Measurements from ENCODE around the gene SOX10.
"Not testable (repeated sequence)": the region's sequence is repeated elsewhere in the genome, so short reads cannot be mapped to it uniquely, and the experiment has no call there.

Gene SOX10

GRCh38 chr22:37961062-37961461 is 23.3 kb downstream of the SOX10 start:
- no peak for DNase-seq
- no peaks in the 10 kb centered on the region for H3K27me3 ChIP-seq (ENCODE audit: insufficient read depth, low read length, poor library complexity)
- no peak for ATAC-seq (ENCODE audit: insufficient read depth, low read depth)
- TF ChIP-seq EZH2 (IDR thresholded peaks at IDR 0.05; ENCODE audit: borderline replicate concordance, low read depth, low read length, severe bottlenecking) (no peak), CTCF (IDR thresholded peaks at IDR 0.05; ENCODE audit: borderline replicate concordance, extremely low read depth, low read length, poor library complexity, severe bottlenecking) (no peak)
- no peak overlapping the region for H2AFZ ChIP-seq (ENCODE audit: low read depth, low read length)
- H3K79me2 ChIP-seq (ENCODE audit: insufficient read depth, low read length), result no peaks in the 10 kb centered on the region; the same call in 1 of the 2 replicates
- no peak overlapping the region for H3K9ac ChIP-seq (ENCODE audit: low read depth, low read length)
- H3K4me2 ChIP-seq (ENCODE audit: insufficient read depth, low read length), result no peak overlapping the region
- H3K4me3 ChIP-seq (ENCODE audit: low read depth in 1 of 2, low read length in 2 of 2), result no peak overlapping the region
- H3K27ac ChIP-seq (ENCODE audit: low read length), result no peak overlapping the region
- H3K9me3 ChIP-seq (ENCODE audit: insufficient read depth, low read length, severe bottlenecking), result no peaks in the 10 kb centered on the region
- H3K4me1 ChIP-seq (ENCODE audit: insufficient read depth, low read length), result no peaks in the 10 kb centered on the region
- H4K20me1 ChIP-seq (ENCODE audit: insufficient read depth, low read length), result peaks cover 5% of the 10 kb centered on the region
- peaks cover 67% of the 10 kb centered on the region for H3K36me3 ChIP-seq (ENCODE audit: insufficient read depth, low read length)

GRCh38 chr22:37959231-37959825 is 25.0 kb downstream of the SOX10 start:
- no peak overlapping the region for H3K4me3 ChIP-seq (ENCODE audit: low read depth in 1 of 2, low read length in 2 of 2)
- peaks cover 11% of the 10 kb centered on the region for H3K79me2 ChIP-seq (ENCODE audit: insufficient read depth, low read length)
- H3K27ac ChIP-seq (ENCODE audit: low read length), result no peak overlapping the region
- no peak for ATAC-seq (ENCODE audit: insufficient read depth, low read depth)
- H3K27me3 ChIP-seq (ENCODE audit: insufficient read depth, low read length, poor library complexity), result no peaks in the 10 kb centered on the region
- no peaks in the 10 kb centered on the region; the same call in none of the 2 replicates for H4K20me1 ChIP-seq (ENCODE audit: insufficient read depth, low read length)
- no peaks in the 10 kb centered on the region for H3K9me3 ChIP-seq (ENCODE audit: insufficient read depth, low read length, severe bottlenecking)
- no peak overlapping the region for H3K9ac ChIP-seq (ENCODE audit: low read depth, low read length)
- no peak for DNase-seq
- peaks cover 8% of the 10 kb centered on the region for H3K4me1 ChIP-seq (ENCODE audit: insufficient read depth, low read length)
- peaks cover 62% of the 10 kb centered on the region for H3K36me3 ChIP-seq (ENCODE audit: insufficient read depth, low read length)
- TF ChIP-seq CTCF (IDR thresholded peaks at IDR 0.05; ENCODE audit: borderline replicate concordance, extremely low read depth, low read length, poor library complexity, severe bottlenecking), result no peak
- no peak for TF ChIP-seq EZH2 (IDR thresholded peaks at IDR 0.05; ENCODE audit: borderline replicate concordance, low read depth, low read length, severe bottlenecking)
- no peak overlapping the region for H3K4me2 ChIP-seq (ENCODE audit: insufficient read depth, low read length)
- H2AFZ ChIP-seq (ENCODE audit: low read depth, low read length), result no peak overlapping the region

- Histone ChIP-seq H3K79me2 (ENCODE audit: insufficient read depth, low read length) (peaks cover 20% of the 10 kb centered on the region), H3K36me3 (ENCODE audit: insufficient read depth, low read length) (peaks cover 54% of the 10 kb centered on the region), H3K27me3 (ENCODE audit: insufficient read depth, low read length, poor library complexity) (no peaks in the 10 kb centered on the region), H4K20me1 (ENCODE audit: insufficient read depth, low read length) (no peaks in the 10 kb centered on the region; the same call in none of the 2 replicates), H2AFZ (ENCODE audit: low read depth, low read length) (no peak overlapping the region), H3K27ac (ENCODE audit: low read length) (no peak overlapping the region), H3K4me1 (ENCODE audit: insufficient read depth, low read length) (peaks cover 21% of the 10 kb centered on the region), H3K9ac (ENCODE audit: low read depth, low read length) (no peak overlapping the region), H3K9me3 (ENCODE audit: insufficient read depth, low read length, severe bottlenecking) (no peaks in the 10 kb centered on the region), H3K4me2 (ENCODE audit: insufficient read depth, low read length) (no peak overlapping the region), H3K4me3 (ENCODE audit: low read depth in 1 of 2, low read length in 2 of 2) (no peak overlapping the region)
- DNase-seq (no peak), ATAC-seq (ENCODE audit: insufficient read depth, low read depth) (no peak)
- no peak for TF ChIP-seq EZH2 (IDR thresholded peaks at IDR 0.05; ENCODE audit: borderline replicate concordance, low read depth, low read length, severe bottlenecking)
- TF ChIP-seq CTCF (IDR thresholded peaks at IDR 0.05; ENCODE audit: borderline replicate concordance, extremely low read depth, low read length, poor library complexity, severe bottlenecking), result no peak
Measured at GRCh38 chr22:37957232-37957631, 27.1 kb downstream of the SOX10 start.

- H3K4me3 ChIP-seq (ENCODE audit: low read depth in 1 of 2, low read length in 2 of 2); H3K9ac ChIP-seq (ENCODE audit: low read depth, low read length); H3K9me3 ChIP-seq (ENCODE audit: insufficient read depth, low read length, severe bottlenecking); ATAC-seq (ENCODE audit: insufficient read depth, low read depth); DNase-seq; H4K20me1 ChIP-seq (ENCODE audit: insufficient read depth, low read length); H3K27me3 ChIP-seq (ENCODE audit: insufficient read depth, low read length, poor library complexity); H2AFZ ChIP-seq (ENCODE audit: low read depth, low read length); H3K27ac ChIP-seq (ENCODE audit: low read length); H3K4me2 ChIP-seq (ENCODE audit: insufficient read depth, low read length): not testable (repeated sequence)
- Histone ChIP-seq H3K4me1 (ENCODE audit: insufficient read depth, low read length) (peaks cover 21% of the 10 kb centered on the region), H3K36me3 (ENCODE audit: insufficient read depth, low read length) (peaks cover 41% of the 10 kb centered on the region), H3K79me2 (ENCODE audit: insufficient read depth, low read length) (peaks cover 20% of the 10 kb centered on the region)
Measured at GRCh38 chr22:37955825-37956397, 28.4 kb downstream of the SOX10 start.
